AG09309 (cell line): Measurements from ENCODE around the gene TBCK.

Experiments
- DNase-seq: peaks from one replicate; pipeline ENCODE4 v3.0.0-alpha.2; 2010; ENCODE audit warnings: low read depth
- H3K4me3 ChIP-seq: 2 replicates; pipeline ENCODE4 v1.5.1; 2011; ENCODE audit warnings: mild to moderate bottlenecking, low read depth, low read length, moderate library complexity; ENCODE audit not compliant: control insufficient read depth
- TF ChIP-seq, protein P1 (sequence below): IDR thresholded peaks from 2 replicates; pipeline ENCODE4 v1.5.1; 2011; ENCODE audit warnings: mild to moderate bottlenecking, low read depth, low read length, inconsistent platforms; ENCODE audit not compliant: insufficient read depth, control insufficient read depth; ENCODE audit errors: missing control alignments

The TBCK gene

DNA sequence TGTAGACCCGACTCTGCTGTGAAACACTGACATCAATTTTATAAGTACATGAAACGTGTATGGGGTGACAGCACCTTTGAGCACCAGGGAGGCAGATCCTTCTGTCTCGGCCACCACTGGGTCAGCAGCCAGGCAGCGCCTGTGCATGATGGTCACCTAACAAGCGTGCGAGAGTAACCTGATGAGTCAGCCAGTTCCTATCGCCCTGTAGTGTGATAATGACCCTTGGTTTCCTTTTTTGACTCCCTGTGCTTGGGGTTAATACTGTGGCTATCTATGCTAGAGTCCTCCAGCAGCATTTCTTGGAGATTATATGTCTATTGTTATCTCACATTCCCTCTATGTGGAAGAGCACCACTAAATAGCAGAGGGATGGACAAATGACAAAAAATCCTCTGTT is 319.2 kb downstream of the TBCK start:
- DNase-seq = no peak
- TF ChIP-seq, protein P1, sequence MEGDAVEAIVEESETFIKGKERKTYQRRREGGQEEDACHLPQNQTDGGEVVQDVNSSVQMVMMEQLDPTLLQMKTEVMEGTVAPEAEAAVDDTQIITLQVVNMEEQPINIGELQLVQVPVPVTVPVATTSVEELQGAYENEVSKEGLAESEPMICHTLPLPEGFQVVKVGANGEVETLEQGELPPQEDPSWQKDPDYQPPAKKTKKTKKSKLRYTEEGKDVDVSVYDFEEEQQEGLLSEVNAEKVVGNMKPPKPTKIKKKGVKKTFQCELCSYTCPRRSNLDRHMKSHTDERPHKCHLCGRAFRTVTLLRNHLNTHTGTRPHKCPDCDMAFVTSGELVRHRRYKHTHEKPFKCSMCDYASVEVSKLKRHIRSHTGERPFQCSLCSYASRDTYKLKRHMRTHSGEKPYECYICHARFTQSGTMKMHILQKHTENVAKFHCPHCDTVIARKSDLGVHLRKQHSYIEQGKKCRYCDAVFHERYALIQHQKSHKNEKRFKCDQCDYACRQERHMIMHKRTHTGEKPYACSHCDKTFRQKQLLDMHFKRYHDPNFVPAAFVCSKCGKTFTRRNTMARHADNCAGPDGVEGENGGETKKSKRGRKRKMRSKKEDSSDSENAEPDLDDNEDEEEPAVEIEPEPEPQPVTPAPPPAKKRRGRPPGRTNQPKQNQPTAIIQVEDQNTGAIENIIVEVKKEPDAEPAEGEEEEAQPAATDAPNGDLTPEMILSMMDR = no peak

DNA sequence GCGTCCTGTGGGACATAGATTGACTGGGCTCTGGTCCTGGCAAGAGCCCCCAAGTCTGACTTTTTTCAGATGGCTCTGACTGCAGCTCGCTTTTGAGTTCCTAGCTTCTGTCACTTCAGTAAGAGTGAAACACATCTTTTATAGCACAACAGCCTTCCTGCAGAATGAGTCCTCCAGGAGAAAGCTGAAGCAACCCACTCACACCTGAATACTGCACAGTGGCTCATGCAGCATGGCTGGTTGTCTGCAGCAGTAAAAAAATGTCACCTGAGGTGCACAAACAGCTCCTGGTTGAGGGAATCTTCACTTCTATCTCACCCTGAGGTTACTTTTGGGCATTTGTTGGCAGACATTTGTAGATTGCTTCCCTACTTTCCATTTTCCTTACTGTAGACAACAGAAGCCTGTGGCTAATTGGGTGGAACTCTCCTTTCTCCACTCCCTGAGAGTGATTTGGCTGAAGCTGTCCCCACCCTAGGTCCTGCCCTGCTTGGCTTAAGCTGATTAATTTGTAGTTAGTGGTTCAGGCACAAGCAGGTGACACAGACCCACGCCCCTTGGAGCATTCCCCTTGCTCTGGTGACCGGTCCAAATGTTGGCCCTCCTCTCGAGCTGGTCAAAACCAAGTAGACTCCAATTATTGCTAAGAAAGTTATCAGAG is 321.0 kb downstream of the TBCK start:
- TF ChIP-seq, protein P1 = no peak
- DNase-seq = no peak
- H3K4me3 ChIP-seq = no peak overlapping the region

More for the DNA sequence above, 319.2 kb downstream of the TBCK start:
- no peak overlapping the region for H3K4me3 ChIP-seq

DNA sequence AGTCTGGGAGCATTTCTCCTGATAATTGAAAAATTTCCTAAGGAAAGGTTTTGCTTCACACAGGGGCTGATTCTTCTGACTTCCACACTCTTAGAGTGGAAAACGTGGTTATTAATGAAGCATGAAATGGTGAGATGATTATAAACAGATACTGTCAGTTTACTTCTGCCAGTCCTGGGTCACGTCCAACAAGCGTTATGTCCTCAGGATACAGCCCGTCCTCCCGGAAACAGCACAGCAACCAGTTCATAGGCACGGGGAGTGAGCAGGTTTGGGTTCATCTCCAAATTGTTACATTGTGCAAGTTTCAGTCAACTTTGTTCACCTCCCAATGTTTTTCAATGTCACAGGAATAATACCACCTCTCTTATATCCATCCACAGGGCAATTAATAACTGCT is 321.9 kb downstream of the TBCK start:
- TF ChIP-seq, protein P1 = no peak
- no peak overlapping the region for H3K4me3 ChIP-seq
- no peak for DNase-seq

DNA sequence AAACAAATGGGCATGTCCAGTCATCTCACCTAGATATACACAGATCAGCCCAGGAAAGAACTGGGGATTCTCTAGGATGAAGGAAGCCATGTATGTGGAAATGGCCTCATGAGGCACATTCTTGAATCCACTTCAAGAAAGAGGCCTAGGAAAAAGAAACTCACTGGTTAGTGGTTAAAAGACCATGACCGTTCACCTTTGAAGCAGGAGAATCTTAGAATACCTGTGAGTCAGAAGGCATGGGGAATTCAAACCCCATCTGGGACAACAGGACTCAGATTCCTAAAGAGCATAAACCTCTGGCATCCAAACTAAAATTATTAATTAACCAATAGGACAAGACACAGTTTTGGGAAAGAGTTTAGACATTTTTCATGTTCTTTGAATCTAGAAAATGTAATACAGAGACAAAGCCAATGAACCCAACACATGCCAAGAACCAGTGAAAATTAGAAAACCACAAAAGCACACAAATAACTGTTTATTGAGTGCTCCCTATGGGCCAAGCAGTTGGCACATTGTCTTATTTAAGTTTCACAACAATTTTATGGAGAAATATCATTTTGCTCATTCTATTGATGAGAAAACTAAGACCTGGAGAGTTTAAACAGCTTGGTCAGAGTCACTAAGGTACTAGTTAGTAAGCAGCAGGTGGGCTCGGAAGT is 323.2 kb downstream of the TBCK start:
- TF ChIP-seq, protein P1 = no peak
- H3K4me3 ChIP-seq = no peak overlapping the region
- no peak for DNase-seq

DNA sequence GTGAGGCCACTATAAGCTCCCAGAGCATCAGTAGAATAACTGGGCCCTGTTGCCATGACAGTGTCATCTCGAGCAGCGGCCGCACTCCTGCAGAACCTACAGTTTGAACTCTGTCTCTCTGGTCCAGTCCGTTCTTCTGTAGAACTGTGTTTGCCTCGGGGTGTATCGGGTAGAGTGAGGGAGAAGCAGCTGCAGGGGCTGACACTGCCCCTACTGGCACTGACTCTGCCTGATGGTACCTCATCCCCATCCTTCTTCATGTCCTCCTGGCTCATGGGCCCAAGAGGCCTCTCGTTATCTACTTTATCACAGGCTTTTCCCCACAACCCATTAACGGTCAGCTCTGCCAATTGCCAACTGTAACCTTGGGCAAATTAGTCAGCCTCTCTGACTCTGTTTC is 324.3 kb downstream of the TBCK start:
- TF ChIP-seq, protein P1 = no peak
- no peak overlapping the region for H3K4me3 ChIP-seq
- no peak for DNase-seq
